Cerebellar nuclear complex (tissue), 1 donor: ENCODE results near the gene MED13L.
"Not testable (repeated sequence)": the region's sequence is repeated elsewhere in the genome, so short reads cannot be mapped to it uniquely, and the experiment has no call there.

Experiments
- DNase-seq, 2 experiments: peaks; one replicate each; lab custom pipeline; 2025; lab: John Stamatoyannopoulos, UW

Gene MED13L

DNA sequence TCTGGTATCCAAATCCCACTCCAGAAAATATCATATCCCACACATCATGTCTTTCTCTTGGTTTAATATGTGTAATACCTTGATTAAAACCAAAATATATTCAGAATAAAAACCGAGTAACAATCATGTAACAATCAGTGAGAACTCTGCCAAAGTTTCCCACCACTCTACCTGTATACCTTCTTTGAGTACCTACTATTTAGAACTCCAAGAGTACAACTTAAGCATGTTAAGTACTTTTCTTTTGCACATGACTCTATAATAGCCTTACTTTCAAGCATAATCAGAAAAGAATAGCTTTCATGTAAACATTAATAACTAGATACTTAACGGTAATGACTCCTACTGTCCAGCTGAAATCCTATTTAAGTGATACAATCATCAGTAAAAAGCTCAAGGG lies 223.2 kb downstream of the MED13L start:
- no peak for DNase-seq

- DNase-seq: no peak
Measured at GRCh38 chr12:116053479-116054200, 223.9 kb downstream of the MED13L start.

- no peak for DNase-seq
Measured at GRCh38 chr12:116050275-116050674, 227.2 kb downstream of the MED13L start.

DNA sequence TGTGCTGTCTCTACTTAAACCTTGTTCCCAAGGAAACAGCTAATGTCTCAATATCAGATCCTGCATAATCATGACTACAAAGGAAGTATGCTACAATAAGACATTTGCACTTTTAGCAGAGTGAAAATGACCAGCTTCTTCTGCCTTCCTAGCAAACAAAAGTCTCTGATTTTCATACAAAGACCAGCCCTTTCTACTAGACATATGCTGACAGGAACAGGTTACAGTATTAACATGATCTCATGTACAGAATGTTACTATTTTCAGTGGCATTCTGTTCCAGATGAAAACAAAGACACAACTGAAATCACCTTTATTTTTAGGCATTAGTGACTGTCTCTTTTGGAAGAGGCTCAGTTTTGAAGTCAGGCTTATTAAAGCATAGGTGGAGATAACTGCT lies 228.6 kb downstream of the MED13L start:
- peak in 1 of 2 experiments; percentile 25 for DNase-seq

DNA sequence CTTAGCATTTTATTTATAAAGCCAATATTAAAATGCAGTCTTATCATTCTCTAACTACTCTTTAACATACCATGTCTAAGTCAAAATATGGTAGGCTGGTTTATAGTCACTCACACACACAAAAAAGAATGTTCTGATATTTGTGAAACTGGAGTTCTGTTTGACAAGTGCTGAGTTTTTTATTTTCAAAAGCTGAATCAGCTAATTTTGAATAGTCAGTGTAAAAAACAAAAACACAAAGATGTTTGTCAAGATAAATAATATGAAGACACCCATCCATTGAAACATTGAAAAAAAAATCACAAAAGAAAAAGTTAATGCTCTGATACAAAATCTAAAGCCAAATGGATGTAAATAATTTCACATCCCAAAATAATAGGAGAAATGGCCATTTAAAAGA lies 231.5 kb downstream of the MED13L start:
- no peak for DNase-seq

DNA sequence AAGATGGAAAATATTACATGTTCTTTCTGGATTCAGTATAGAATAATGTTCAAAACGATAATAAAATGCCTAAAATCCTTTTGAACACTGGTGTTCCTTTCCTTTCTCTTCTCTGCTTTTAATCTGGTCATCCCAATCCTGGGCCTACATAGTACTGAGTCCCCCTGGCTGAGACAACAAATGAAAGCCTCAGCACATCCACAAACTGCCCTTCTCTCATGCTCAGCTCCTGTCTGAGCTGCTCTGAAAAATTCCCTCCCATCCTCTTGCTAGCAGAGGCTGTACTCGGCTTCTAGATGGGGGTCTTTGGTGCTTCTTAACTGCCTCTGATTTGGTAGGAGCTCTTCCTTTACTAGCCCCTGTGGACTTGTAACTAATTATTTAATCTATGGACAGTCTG lies 232.3 kb downstream of the MED13L start:
- DNase-seq: no peak

GRCh38 chr12:116043659-116044535 lies 233.6 kb downstream of the MED13L start:
- DNase-seq: no peak

DNA sequence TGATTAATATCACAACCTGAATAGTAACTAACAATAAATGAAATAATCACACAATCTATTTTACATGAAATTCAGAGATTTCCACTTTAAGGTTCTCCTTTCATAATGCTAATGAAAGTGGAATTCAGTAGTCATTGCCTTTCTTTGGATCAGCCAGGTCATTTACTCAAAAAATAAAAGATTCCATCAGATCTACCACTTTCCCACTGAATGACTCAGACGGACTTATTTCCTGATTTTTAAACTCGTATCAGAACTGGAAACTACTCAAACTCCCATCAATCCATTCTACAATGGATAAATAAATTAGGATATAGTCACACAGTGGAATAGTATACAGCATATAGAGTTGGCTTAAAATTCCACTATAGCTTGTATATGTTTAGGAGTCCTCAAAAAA lies 237.1 kb downstream of the MED13L start:
- no peak for DNase-seq

- DNase-seq: peak in 1 of 2 experiments; percentile 23
Measured at GRCh38 chr12:116039081-116039480, 238.4 kb downstream of the MED13L start.

DNA sequence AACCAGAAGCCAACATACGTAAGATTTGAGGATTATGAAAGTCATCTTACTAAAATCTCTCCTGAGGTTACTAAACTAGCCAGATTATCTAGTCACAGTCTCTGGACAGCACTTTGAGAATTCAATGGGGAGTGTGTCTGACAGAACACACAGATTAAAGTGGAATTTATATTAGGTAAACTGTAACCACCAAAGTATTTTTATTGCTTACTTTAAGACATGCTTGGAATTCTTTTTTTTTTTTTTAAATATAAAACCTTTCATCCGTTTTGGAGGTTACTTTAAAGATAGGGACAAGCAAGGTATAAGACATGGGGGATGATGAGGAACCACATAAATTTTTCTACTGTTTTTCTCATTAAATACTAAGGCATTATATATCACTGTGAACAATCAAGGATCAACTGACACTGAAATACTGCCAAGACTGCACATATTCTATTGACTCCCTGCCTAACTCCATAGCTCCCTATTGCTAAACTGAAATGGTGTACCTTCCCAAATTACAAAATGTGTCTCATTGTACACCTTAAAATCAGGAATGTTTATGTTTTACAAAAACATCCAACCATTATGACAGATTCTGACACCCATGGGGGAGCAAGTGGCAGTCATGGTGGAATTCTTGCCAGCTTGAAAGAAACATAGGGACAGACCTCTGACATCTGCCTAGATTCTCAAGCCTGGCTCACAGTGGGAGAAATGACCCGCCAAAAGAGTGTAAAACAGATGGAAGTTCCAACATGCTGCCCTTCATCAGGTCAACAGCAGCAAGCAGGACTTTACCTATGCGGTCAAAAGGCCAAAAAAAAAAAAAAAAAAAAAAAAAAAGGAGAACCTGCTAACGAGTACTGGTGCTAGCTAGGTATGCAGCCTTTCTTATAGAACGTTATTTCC lies 239.3 kb downstream of the MED13L start:
- no peak for DNase-seq

GRCh38 chr12:116033765-116034164 lies 243.7 kb downstream of the MED13L start:
- no peak for DNase-seq

- not testable (repeated sequence) for DNase-seq
Measured at GRCh38 chr12:116031624-116032023, 245.9 kb downstream of the MED13L start.

- DNase-seq: no peak
Measured at GRCh38 chr12:116028619-116029018, 248.9 kb downstream of the MED13L start.

GRCh38 chr12:116027551-116027821 lies 250.0 kb downstream of the MED13L start:
- DNase-seq: no peak

DNA sequence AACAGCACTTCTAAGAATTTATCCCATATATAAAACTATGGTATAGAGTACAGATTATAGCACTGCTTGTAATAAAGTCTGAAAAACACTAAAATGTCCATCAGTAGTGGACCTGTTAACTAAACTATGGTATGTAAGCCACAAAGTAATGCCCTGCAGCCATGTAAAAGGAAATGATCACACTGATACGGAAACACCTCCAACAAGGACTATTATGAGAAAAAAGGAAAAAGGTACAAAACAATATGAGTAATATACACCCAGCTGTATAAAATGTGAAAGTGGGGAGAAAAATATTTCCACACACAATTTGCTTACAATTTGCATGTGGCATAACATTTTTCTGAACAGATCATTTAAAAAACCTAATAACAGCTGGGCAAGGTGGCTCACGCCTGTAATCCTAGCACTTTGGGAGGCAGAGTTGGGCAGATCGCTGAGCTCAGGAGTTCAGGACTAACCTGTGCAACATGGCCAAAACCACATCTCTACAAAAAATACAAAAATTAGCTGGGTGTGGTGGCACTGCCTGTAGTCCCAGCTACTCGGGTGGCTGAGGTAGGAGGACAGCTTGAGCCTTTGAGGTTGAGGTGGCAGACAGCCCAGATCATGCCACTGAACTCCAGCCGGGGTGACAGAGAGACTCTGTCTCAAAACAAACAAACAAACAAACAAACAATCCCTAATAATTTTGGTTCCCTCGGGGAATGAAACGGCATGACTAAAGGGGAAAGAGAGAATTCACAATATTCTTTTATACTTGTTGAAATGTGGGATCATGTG lies 250.5 kb downstream of the MED13L start:
- DNase-seq: no peak

DNA sequence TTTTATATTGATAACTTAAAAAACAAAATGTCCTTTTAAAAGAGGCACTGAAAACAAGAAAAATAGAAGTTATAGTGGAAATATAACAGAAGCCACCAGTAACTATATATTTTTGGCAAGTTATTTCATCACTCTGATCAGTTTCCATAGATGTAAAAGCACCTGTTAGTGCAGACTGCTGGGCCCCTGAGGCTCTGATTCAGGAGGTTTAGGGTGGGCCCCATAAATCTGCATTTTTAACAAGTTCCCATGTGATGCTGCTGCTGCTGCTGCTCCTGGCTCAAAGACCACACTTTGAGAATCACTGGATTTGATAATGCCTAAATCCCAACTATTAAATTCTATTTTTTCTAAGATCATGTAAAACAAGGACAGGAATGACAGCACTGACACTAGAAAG lies 251.1 kb downstream of the MED13L start:
- DNase-seq: no peak

- no peak for DNase-seq
Measured at GRCh38 chr12:116024769-116025168, 252.7 kb downstream of the MED13L start.

- no peak for DNase-seq
Measured at GRCh38 chr12:116019415-116019814, 258.1 kb downstream of the MED13L start.

- DNase-seq: no peak
Measured at GRCh38 chr12:116018282-116018681, 259.2 kb downstream of the MED13L start.

DNA sequence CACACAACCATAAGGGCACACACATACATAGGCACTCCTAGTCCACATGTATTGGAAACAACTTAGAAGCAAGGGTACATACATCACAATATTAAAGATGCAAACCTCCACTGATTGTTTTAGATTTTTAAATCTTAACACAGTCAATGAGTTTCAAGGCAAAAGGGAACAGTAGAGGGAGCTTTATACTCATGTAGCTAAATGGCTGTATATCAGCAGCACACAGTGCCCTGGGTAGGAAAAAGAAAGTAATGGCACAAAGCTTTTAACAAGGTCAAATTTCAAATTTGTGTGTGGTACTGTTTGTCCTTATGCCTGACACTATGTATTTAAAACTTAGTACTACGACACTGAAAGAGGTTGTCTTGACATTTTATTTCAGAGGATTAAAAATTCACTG lies 262.0 kb downstream of the MED13L start:
- DNase-seq: no peak

GRCh38 chr12:116012757-116013156 lies 264.7 kb downstream of the MED13L start:
- DNase-seq: no peak

DNA sequence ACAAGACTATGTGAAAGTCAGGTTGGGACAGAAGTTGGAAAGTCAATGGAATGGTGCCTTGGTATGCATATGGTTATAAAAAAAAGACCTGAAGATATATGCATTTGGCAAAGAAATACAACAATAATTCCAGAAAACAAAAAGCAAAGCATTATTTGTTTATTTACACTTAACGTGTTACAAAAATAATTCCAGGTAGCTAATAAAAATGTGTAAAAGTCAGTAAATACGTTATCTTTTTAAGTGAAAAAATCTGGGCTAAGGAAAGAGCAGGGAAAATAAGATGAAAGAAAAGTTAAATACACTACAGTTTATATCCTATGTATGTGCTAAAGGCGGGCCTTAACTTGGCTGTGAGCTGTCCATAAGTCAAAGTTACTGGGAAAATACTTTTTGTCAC lies 266.3 kb downstream of the MED13L start:
- DNase-seq: no peak
